H9 (cell line): ENCODE measurements around the gene FAU. TPM values are rescaled to one million over a fixed set of nuclear protein-coding genes. Genes with fewer than 3 reads are reported as not detected.
A peak's percentile ranks its signal among the peaks of the same experiment; 100 is the strongest.

Experiments used
- DNase-seq: peaks from one replicate; pipeline ENCODE4 v3.0.0-alpha.2; 2017
- H2AFZ ChIP-seq: one replicate; pipeline ENCODE4 v1.6.1; 2013; ENCODE audit warnings: mild to moderate bottlenecking, low read length, control low read depth, moderate library complexity
- H2AK5ac ChIP-seq: 2 replicates; pipeline ENCODE4 v1.6.1; 2013; ENCODE audit warnings: low read length, control low read depth, mixed read lengths; ENCODE audit not compliant: insufficient read length
- H2BK120ac ChIP-seq: one replicate; pipeline ENCODE4 v1.6.1; 2013; ENCODE audit warnings: low read depth, mild to moderate bottlenecking, low read length, control low read depth, inconsistent platforms; ENCODE audit not compliant: poor library complexity, severe bottlenecking
- H2BK12ac ChIP-seq: 2 replicates; pipeline ENCODE4 v1.6.1; 2013; ENCODE audit warnings: low read length, control low read depth, mixed read lengths, low read depth; ENCODE audit not compliant: insufficient read length
- H2BK15ac ChIP-seq: 2 replicates; pipeline ENCODE4 v1.6.1; 2013; ENCODE audit warnings: low read depth, low read length, control low read depth
- H2BK20ac ChIP-seq: one replicate; pipeline ENCODE4 v1.6.1; 2013; ENCODE audit warnings: low read depth, mild to moderate bottlenecking, low read length, control low read depth, inconsistent platforms; ENCODE audit not compliant: poor library complexity, severe bottlenecking
- H2BK5ac ChIP-seq: 2 replicates; pipeline ENCODE4 v1.6.1; 2013; ENCODE audit warnings: low read length, control low read depth, mixed read lengths; ENCODE audit not compliant: insufficient read length
- H3K14ac ChIP-seq: 2 replicates; pipeline ENCODE4 v1.6.1; 2013; ENCODE audit warnings: low read length, control low read depth; ENCODE audit not compliant: insufficient read depth
- H3K18ac ChIP-seq: 2 replicates; pipeline ENCODE4 v1.6.1; 2013; ENCODE audit warnings: low read depth, mild to moderate bottlenecking, mixed read lengths, low read length, control low read depth; ENCODE audit not compliant: insufficient read length
- H3K23ac ChIP-seq: 2 replicates; pipeline ENCODE4 v1.6.1; 2013; ENCODE audit warnings: low read length, control low read depth, mixed read lengths, low read depth; ENCODE audit not compliant: insufficient read length
- H3K23me2 ChIP-seq: 2 replicates; pipeline ENCODE4 v1.6.1; 2013; ENCODE audit warnings: low read depth, mild to moderate bottlenecking, mixed read lengths, low read length, control low read depth; ENCODE audit not compliant: insufficient read length, poor library complexity, severe bottlenecking
- H3K27ac ChIP-seq: 2 replicates; pipeline ENCODE4 v1.5.1; 2013; ENCODE audit warnings: low read length, control low read depth, mixed read lengths, low read depth; ENCODE audit not compliant: insufficient read length
- H3K27me3 ChIP-seq: 2 replicates; pipeline ENCODE4 v1.6.1; 2013; ENCODE audit warnings: low read length, control low read depth, inconsistent platforms; ENCODE audit not compliant: insufficient read depth
- H3K4ac ChIP-seq: 2 replicates; pipeline ENCODE4 v1.6.1; 2013; ENCODE audit warnings: low read depth, mild to moderate bottlenecking, control low read depth, inconsistent platforms, low read length, moderate library complexity
- H3K4me1 ChIP-seq: 2 replicates; pipeline ENCODE4 v1.6.1; 2013; ENCODE audit warnings: low read length, control low read depth, inconsistent platforms; ENCODE audit not compliant: insufficient read depth
- H3K4me2 ChIP-seq: 2 replicates; pipeline ENCODE4 v1.6.1; 2013; ENCODE audit warnings: low read length, control low read depth, mixed read lengths; ENCODE audit not compliant: insufficient read length, insufficient read depth
- H3K56ac ChIP-seq: 2 replicates; pipeline ENCODE4 v1.6.1; 2013; ENCODE audit warnings: low read depth, mild to moderate bottlenecking, mixed read lengths, low read length, control low read depth; ENCODE audit not compliant: insufficient read length
- H3K79me1 ChIP-seq: 2 replicates; pipeline ENCODE4 v1.6.1; 2013; ENCODE audit warnings: low read depth, mild to moderate bottlenecking, moderate library complexity, low read length, control low read depth, inconsistent platforms; ENCODE audit not compliant: insufficient read depth, poor library complexity, severe bottlenecking
- H3K79me2 ChIP-seq: 2 replicates; pipeline ENCODE4 v1.6.1; 2013; ENCODE audit warnings: low read length, control low read depth, inconsistent platforms; ENCODE audit not compliant: insufficient read depth
- H3K9ac ChIP-seq: 2 replicates; pipeline ENCODE4 v1.6.1; 2013; ENCODE audit warnings: low read length, control low read depth, mixed read lengths; ENCODE audit not compliant: insufficient read length; ENCODE audit errors: extremely low read depth
- H3K9me3 ChIP-seq: one replicate; pipeline ENCODE4 v1.6.1; 2013; ENCODE audit warnings: low read depth, low read length, inconsistent platforms; ENCODE audit not compliant: control insufficient read depth
- H3T11ph ChIP-seq: one replicate; pipeline ENCODE4 v1.6.1; 2013; ENCODE audit warnings: mild to moderate bottlenecking, low read length, control low read depth, inconsistent platforms
- H4K20me1 ChIP-seq: one replicate; pipeline ENCODE4 v1.6.1; 2013; ENCODE audit not compliant: control insufficient read depth, insufficient read length, insufficient read depth
- H4K5ac ChIP-seq: 2 replicates; pipeline ENCODE4 v1.6.1; 2013; ENCODE audit warnings: low read depth, mild to moderate bottlenecking, mixed read lengths, low read length, control low read depth; ENCODE audit not compliant: insufficient read length
- H4K8ac ChIP-seq: replicated peaks from 2 replicates; pipeline ENCODE4 v1.6.1; 2013; ENCODE audit warnings: low read length, control low read depth, mixed read lengths, low read depth; ENCODE audit not compliant: insufficient read length
- H4K91ac ChIP-seq: 2 replicates; pipeline ENCODE4 v1.6.1; 2013; ENCODE audit warnings: low read depth, mild to moderate bottlenecking, moderate library complexity, mixed read lengths, low read length, control low read depth; ENCODE audit not compliant: insufficient read length
- H3K27ac Mint-ChIP-seq, 3 experiments: 2 replicates in 2 of 3; 3 replicates in 1 of 3; pipeline ENCODE4 v1.8.0; 2020 to 2021; ENCODE audit warnings: mixed read lengths in 3 of 3, mild to moderate bottlenecking in 1 of 3, moderate library complexity in 1 of 3
- H3K27me3 Mint-ChIP-seq: 2 replicates; pipeline ENCODE4 v1.8.0; 2021; ENCODE audit warnings: low read depth, mild to moderate bottlenecking, moderate library complexity, mixed read lengths
- H3K36me3 Mint-ChIP-seq, 3 experiments: 2 replicates in 2 of 3; 3 replicates in 1 of 3; pipeline ENCODE4 v1.8.0; 2020 to 2021; ENCODE audit warnings: low read depth in 3 of 3, mixed read lengths in 3 of 3; ENCODE audit not compliant: insufficient read depth in 1 of 3
- H3K4me1 Mint-ChIP-seq, 2 experiments: 2 replicates each; pipeline ENCODE4 v1.8.0; 2020; ENCODE audit warnings: mixed read lengths in 2 of 2
- H3K4me3 Mint-ChIP-seq, 2 experiments: 2 replicates in 1 of 2; 3 replicates in 1 of 2; pipeline ENCODE4 v1.8.0; 2020 to 2021; ENCODE audit warnings: mild to moderate bottlenecking in 2 of 2, mixed read lengths in 2 of 2, moderate library complexity in 1 of 2
- H3K9me3 Mint-ChIP-seq, 2 experiments: 2 replicates in 1 of 2; 3 replicates in 1 of 2; pipeline ENCODE4 v1.8.0; 2020; ENCODE audit warnings: mild to moderate bottlenecking in 2 of 2, mixed read lengths in 2 of 2, moderate library complexity in 1 of 2
- CTCF ChIP-seq: fragments of 200-600 bp; sonication (generic); conservative IDR thresholded peaks from 3 replicates; pipeline ENCODE4 v1.8.0; 2021; ENCODE audit warnings: antibody characterized with exemption, mild to moderate bottlenecking
- WGBS: extraction: QIAGEN DNeasy Blood & Tissue Kit; methylation state at CpG from one replicate; pipeline ENCODE4 v1.1.7; 2013; ENCODE audit warnings: missing lambda C conversion rate, low lambda C conversion rate, mixed read lengths; ENCODE audit not compliant: insufficient read length; ENCODE audit errors: extremely low coverage; 5-methylcytosine and 5-hydroxymethylcytosine counted together
- total RNA-seq: library from RNA; stranded (reverse); gene quantifications from 2 replicates; pipeline ENCODE4 v1.2.1, GENCODE V29; 2021

FAU gene
- total RNA-seq, 1 experiment from 2014 or later, result 898 TPM

DNA sequence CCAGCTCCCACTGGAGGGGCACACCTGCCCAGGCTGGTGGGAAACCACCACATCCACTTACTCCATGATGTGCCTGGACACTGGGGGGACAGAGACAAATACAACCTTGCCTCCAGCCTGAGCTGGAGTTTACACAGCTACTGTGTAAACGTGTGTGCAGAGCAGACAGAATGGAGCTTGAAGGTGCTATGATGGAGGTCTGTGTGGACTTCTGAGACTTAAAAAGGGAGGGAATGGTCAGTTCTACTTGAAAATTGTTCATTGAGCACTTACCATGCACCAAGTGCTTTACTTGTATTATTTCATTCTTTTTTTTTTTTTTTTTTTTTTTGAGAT is 49.3 kb downstream of the FAU start:
- no peak overlapping the region for H2BK15ac ChIP-seq
- H3K9ac ChIP-seq, result no peak overlapping the region
- H3T11ph ChIP-seq, result no peak overlapping the region
- WGBS, result no CpG with 5 or more reads among the region's 1 CpG
- no peak for TF ChIP-seq CTCF
- no peak overlapping the region for H2BK20ac ChIP-seq
- no peak overlapping the region for H3K27ac ChIP-seq
- Mint-ChIP-seq H3K27ac (no peak overlapping the region), H3K9me3 (no peaks in the 10 kb centered on the region), H3K4me3 (no peak overlapping the region), H3K27me3 (no peaks in the 10 kb centered on the region), H3K36me3 (peaks cover 13 to 24% (median 22%) of the 10 kb centered on the region in 3 experiments), H3K4me1 (peaks cover 3 to 8% of the 10 kb centered on the region in 2 experiments)
- no peak overlapping the region for H2BK120ac ChIP-seq
- DNase-seq, result no peak
- H3K23me2 ChIP-seq, result no peaks in the 10 kb centered on the region
- no peaks in the 10 kb centered on the region for H3K79me2 ChIP-seq
- peaks cover 2% of the 10 kb centered on the region; the same call in 1 of the 2 replicates for H3K4me1 ChIP-seq
- H4K8ac ChIP-seq, result no peak overlapping the region
- H3K4ac ChIP-seq, result no peak overlapping the region
- no peaks in the 10 kb centered on the region for H3K27me3 ChIP-seq
- no peak overlapping the region for H3K23ac ChIP-seq
- peaks cover 4% of the 10 kb centered on the region for H3K79me1 ChIP-seq
- no peak overlapping the region for H3K4me2 ChIP-seq
- no peak overlapping the region for H3K14ac ChIP-seq
- no peak overlapping the region for H2BK5ac ChIP-seq
- no peak overlapping the region for H3K18ac ChIP-seq
- H2BK12ac ChIP-seq, result no peak overlapping the region
- no peak overlapping the region for H2AFZ ChIP-seq
- H4K91ac ChIP-seq, result no peak overlapping the region
- peak overlapping the region; percentile 42 for H4K5ac ChIP-seq
- H4K20me1 ChIP-seq, result no peaks in the 10 kb centered on the region
- H2AK5ac ChIP-seq, result no peak overlapping the region
- no peaks in the 10 kb centered on the region for H3K9me3 ChIP-seq
- no peak overlapping the region for H3K56ac ChIP-seq
